ENCODE measurements around the gene MAPKAP1. TPM values are rescaled to one million over a fixed set of nuclear protein-coding genes. Genes with fewer than 3 reads are reported as not detected.

The MAPKAP1 gene
- total and polyA plus RNA-seq, 2 of the 13 experiments (the other 11 are each of a cell fraction or from before 2014, with no cell fraction given), result 45.0 to 64.3 TPM

DNA sequence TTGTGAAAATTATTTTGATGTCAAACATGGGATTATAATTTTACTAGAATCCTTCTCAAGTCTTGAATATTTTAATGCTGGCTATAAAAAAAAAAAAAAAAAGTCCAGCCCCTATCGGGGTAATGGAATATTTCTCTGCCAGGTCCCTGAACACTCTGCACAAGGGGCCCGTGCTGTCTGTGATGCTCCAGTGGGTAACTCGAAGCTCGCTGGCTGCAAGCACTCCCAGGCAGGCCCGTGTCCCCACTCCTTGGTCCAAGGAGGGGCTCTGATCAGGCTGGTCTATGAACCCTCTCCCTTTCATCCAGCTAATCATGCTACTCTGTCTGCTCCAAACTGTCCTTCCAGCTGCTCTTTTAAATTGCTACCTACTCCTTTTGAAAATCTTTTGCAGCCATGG lies 264.6 kb downstream of the MAPKAP1 start:
- ChIA-PET POLR2A (no interaction called here), CTCF (ENCODE audit: low intra/inter-chr PET ratio, low total read pairs) (no interaction called here)
- Histone ChIP-seq H3K4me3 (replicated peaks in 1 of 3; ENCODE audit: insufficient read depth in 1 of 3, low read depth in 2 of 3, low read length in 3 of 3) (no peak overlapping the region), H4K20me1 (ENCODE audit: insufficient read depth, low read length) (no peaks in the 10 kb centered on the region), H3K27ac (ENCODE audit: extremely low read length, insufficient read depth, low read length) (no peak overlapping the region), H2AFZ (ENCODE audit: low read length) (no peak overlapping the region), H3K9ac (ENCODE audit: insufficient read depth, low read depth, low read length) (no peak overlapping the region), H3K36me3 (replicated peaks in 1 of 2; ENCODE audit: control insufficient read depth in 1 of 2, insufficient read depth in 2 of 2, low read length in 2 of 2) (peaks cover 4 to 18% of the 10 kb centered on the region in 2 experiments; a peak in 3 of 5 replicates), H3K4me2 (ENCODE audit: low read depth, low read length) (no peak overlapping the region), H3K4me1 (ENCODE audit: insufficient read depth, low read length) (no peaks in the 10 kb centered on the region), H3K27me3 (ENCODE audit: control insufficient read depth in 1 of 2, insufficient read depth in 2 of 2, low read length in 2 of 2) (no peaks in the 10 kb centered on the region), H3K79me2 (ENCODE audit: insufficient read depth, low read length) (no peaks in the 10 kb centered on the region), H3K9me3 (ENCODE audit: low read length) (no peaks in the 10 kb centered on the region)
- FAIRE-seq, result no peak
- intact Hi-C loops (cut with micrococcal nuclease; ENCODE audit: unreplicated experiment), result no loop called here
- WGBS (ENCODE audit: low lambda C conversion rate), result 92% methylated on average over 2 of the region's 5 CpGs
- BruUV-seq (replicated peaks), result no TSS peak
- no peak for ATAC-seq
- DNase-seq (ENCODE audit: low spot score), result no peak
- TF ChIP-seq HES4 (CRISPR knock-in tag; IDR thresholded peaks at IDR 0.05; ENCODE audit: borderline replicate concordance), result no peak
- TF ChIP-seq, protein P1, sequence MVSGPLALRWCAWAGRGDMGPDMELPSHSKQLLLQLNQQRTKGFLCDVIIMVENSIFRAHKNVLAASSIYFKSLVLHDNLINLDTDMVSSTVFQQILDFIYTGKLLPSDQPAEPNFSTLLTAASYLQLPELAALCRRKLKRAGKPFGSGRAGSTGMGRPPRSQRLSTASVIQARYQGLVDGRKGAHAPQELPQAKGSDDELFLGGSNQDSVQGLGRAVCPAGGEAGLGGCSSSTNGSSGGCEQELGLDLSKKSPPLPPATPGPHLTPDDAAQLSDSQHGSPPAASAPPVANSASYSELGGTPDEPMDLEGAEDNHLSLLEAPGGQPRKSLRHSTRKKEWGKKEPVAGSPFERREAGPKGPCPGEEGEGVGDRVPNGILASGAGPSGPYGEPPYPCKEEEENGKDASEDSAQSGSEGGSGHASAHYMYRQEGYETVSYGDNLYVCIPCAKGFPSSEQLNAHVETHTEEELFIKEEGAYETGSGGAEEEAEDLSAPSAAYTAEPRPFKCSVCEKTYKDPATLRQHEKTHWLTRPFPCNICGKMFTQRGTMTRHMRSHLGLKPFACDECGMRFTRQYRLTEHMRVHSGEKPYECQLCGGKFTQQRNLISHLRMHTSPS (CRISPR knock-in tag; IDR thresholded peaks at IDR 0.05; ENCODE audit: low read depth), result no peak
- no peak for TF ChIP-seq HMGA1 (CRISPR knock-in tag; conservative IDR thresholded peaks at IDR 0.05)
- TF ChIP-seq, protein P2, sequence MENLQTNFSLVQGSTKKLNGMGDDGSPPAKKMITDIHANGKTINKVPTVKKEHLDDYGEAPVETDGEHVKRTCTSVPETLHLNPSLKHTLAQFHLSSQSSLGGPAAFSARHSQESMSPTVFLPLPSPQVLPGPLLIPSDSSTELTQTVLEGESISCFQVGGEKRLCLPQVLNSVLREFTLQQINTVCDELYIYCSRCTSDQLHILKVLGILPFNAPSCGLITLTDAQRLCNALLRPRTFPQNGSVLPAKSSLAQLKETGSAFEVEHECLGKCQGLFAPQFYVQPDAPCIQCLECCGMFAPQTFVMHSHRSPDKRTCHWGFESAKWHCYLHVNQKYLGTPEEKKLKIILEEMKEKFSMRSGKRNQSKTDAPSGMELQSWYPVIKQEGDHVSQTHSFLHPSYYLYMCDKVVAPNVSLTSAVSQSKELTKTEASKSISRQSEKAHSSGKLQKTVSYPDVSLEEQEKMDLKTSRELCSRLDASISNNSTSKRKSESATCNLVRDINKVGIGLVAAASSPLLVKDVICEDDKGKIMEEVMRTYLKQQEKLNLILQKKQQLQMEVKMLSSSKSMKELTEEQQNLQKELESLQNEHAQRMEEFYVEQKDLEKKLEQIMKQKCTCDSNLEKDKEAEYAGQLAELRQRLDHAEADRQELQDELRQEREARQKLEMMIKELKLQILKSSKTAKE (CRISPR knock-in tag; IDR thresholded peaks at IDR 0.05; ENCODE audit: borderline replicate concordance), result no peak
- TF ChIP-seq ETV6 (CRISPR knock-in tag; conservative IDR thresholded peaks at IDR 0.05), result no peak
- in situ Hi-C loops (cut with HindIII; ENCODE audit: extremely low pct_ligation_motif_present, low pct_unique_long_range_greater_than_20kb), result no loop called here

Measured in HepG2 (cell line).